Stimulated activated CD4-positive, alpha-beta T cell treated with anti-CD3 and anti-CD28 coated beads, TNF-alpha, amount 100 ng/mL, for 1 hour (primary cell): Measurements from ENCODE around the gene SCO2.

Source experiments
- DNase-seq, 3 donors: peaks; one replicate each; pipeline ENCODE4 v3.0.0-alpha.2; 2020; ENCODE audit warnings: low read depth in 3 of 3, low spot score in 1 of 3

Gene SCO2

DNA sequence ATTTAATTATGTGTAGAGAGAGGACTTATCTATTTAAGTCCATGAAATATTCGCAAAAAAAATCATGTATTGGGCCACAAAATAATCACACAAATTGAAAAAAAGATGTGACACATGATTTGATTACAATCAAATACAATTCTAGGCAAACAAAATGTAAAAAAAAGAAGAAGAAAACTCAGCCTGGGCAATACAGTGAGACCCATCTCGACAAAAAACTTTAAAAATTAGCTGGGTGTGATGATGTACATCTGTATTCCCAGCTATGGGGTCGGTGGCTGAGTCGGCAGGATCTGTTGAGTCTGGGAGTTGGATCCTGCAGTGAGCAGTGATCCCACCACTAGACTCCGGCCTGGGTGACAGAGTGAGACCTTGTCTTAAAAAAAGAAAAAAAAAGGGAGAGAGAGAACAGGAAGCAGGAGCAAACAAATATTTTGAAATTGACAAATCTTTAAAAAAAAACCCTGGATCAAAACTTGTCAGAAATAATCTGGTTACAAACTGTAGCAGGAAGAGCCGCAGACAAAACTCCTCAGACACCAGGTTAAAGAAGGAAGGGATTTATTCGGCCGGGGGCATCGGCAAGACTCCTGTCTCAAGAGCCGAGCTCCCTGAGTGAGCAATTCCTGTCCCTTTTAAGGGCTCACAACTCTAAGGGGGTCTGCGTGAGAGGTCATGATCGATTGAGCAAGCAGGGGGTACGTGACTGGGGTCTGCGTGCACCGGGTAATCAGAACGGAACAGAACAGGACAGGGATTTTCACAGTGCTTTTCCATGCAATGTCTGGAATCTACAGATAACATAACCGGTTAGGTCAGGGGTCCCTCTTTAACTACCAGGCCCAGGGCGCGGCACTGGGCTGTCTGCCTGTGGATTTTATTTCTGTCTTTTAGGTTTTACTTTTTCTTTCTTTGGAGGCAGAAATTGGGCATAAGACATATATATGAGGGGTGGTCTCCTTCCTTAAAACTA is 7.7 kb upstream of the SCO2 start:
- DNase-seq, result no peak

DNA sequence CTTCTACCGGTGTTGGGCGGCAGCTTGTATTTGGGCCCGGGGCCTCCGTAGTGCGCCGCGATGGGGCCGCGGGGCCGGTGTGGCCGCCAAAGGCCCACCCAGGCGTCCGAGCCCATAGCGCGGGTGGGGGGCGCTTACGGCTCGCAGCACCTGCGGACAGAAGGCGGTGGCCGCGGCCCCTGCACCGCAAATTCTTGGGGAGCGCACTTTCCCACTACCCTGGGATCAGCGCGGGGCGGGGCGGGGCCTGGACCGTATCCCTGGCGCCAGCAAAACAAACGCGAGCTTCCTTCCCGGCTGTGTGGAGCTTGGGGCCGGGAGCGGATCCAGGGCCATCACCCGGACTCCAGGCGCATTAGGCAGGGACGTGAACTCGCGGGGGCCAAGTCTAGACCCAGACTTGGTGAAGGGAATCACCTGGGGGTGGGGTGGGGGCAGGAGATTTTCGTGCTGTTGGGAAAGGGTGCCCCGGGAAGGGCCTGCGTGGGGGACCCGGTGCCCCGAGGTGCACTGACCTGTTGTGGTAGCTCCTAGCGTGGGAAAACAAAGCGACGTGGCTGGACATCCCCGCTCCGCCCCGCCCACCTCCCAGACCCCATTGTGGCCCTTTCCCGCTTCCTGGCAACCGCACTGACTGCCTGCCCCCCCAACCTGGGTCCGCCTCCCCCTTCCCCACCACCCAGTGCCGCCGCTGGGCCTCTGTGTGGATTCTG is 6.7 kb upstream of the SCO2 start:
- DNase-seq, result no peak

DNA sequence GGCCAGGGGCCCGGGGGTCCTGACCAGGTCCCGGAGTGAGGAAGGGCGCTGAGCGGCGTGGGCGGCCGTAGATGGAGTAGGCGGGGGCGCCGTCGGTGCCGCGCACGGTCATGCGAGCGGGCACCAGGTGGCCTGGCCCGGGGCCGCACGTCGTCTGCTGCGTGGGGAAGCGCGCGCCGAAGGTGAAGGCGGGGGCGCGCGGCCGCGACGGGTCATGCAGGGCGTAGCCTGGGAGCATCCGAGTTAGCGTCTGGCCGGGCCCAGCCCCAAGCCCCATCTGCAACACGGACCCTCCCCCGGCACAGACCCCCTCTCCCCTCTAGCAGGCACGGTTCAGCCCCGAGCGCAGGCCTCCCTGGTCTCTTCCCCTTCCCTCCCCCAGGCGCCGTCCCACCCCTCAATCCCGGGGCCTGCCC is 6.2 kb upstream of the SCO2 start:
- peak in 1 of 3 donors; percentile 51 for DNase-seq

DNA sequence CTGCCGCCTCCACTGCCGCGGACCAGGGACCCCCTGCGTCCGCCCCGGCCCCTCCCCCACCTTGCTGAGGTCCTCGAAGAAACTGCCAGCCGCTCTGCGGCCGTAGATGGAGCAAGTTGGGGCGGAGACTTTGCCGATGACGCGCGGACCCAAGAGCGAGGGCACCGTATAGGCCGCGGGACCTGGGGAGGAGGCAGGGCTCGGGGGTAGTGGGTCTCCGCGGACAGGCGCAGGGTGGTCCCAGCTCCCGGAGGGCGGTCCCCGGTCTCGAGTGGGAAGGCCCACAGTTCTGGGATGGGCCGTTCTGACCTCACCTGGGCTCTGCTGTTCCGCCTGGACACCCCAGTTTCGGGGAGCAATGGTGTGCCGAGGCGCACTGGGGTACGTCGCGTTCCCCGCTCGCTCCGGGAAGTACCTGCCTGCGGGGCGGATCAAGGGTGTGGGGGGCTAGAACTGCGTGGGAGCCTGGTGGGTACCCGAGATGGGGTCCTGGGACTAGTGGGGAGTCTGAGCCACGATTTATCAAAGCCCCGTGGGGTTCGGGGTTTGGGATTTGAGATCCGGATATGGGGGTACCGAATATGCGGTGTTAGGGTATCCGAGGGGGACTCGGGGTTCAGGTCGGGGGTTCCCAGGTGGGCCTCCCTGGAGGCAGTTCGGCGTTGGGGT is 5.6 kb upstream of the SCO2 start:
- DNase-seq, result peak; percentile 53 to 69 (median 54)

DNA sequence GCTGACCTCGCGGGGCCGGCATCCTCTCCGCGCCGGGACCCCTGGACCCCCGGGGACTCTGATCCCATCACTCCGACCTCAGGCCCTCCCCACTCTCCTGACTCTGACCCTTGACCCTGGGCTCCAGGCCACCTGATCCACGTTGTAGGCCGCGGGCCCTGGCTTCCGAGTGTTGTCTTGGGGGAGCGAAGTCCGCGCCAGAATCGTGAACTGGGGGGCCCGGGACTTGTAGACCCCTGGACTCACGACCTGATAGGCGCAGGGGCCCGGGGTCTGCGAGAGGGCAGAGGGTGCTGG is 5.1 kb upstream of the SCO2 start:
- DNase-seq, result no peak

DNA sequence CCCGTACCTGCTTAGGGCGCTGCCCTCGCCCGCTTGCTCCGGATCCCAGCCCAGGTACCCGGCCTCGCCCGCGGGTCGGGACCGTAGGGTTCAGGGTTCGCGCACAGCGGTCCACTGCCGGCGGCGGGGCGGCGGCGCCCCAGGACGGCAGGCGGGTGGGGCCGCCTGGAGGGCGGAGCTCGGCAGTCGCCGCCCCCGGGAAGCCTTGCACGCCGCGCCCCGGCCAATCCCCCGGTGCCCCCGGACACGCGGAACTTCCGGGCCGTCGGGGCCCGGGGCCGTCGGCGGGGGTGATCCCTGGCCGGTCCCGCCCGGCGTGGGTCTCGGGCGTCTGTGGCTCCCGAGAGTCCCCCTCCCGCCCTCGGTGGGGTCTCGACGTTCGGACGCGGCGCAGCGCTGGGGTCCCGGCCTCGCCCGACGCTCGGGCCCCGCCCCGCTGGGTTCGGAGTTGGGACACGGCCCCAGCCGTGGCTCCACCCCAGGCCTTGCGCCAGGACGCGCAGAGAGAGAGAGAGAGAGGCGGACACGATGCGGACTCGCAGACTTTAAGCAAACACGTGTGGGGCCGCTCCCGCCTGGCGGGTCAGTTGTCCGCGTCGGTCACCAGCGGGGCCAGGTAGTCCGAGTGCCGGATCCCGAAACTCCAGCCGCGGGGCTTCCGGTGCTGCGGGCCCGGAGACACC is 4.6 kb upstream of the SCO2 start, which contains the start of gene TYMP:
Gene TYMP, minus strand, starts transcription at position 116 of the 683 bp plus-strand sequence. CDS start 303 bp downstream, outside the sequence.
- peak in 1 of 3 donors; percentile 61 for DNase-seq

DNA sequence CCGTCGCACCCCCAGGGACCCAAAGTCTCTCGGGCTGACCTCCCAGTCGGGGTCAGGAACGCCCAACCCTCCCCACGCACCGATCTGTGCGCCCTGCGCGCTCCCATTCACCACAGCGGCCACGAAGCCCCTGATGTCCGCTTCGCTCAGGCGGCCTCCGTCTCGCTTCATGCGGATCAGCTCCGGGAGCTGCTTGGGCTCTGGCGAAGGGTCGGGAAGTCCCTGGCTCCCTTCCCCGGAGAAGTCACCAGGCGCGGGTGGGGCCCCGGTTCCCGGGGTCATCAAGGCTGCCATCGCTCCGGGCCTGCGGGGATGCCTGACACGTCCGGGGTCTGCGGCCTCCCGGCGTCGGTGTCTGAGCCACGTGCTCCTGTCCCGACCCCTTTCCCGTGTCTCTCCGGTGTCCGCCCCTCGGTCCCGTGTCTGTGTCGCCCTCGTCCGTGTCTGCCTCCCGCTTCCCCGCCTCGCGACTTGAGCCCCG is 4.1 kb upstream of the SCO2 start:
- DNase-seq, result no peak

DNA sequence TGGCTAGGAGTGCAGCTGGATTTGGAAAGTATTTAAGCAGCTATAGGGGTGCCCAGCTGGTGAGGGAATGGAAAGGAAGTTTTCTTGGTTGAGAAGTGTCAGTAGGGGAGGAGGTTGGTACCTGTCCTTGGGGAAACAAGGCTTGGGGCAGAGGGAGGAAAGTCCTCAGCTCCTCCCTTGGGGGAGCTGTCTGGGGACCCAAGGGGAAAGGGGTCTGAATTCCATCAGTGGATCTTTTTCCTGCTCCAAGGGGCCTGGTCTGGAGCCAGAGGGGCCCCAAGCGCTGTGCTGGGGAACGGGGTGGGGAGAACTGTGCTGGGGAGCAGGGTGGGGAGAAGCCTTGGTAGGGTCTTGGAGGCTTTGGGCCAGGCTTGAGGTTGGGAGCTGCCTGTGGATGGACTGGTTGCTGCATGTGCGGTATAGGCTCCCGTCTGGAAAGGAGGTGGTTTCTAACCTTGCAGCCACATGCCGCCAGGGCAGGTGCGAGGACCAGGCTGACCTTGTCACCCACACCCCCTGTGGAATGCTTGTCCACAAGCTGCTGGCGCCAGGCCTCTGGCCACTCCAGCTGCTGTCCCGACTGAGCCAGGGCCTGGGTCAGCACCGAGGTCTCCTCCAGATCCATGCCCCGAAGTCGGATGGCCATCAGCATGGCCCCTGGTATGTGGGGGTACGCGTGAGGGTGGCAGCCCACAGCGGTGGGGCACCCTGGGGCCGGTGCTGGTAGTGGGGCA is 3.5 kb upstream of the SCO2 start:
- no peak for DNase-seq

DNA sequence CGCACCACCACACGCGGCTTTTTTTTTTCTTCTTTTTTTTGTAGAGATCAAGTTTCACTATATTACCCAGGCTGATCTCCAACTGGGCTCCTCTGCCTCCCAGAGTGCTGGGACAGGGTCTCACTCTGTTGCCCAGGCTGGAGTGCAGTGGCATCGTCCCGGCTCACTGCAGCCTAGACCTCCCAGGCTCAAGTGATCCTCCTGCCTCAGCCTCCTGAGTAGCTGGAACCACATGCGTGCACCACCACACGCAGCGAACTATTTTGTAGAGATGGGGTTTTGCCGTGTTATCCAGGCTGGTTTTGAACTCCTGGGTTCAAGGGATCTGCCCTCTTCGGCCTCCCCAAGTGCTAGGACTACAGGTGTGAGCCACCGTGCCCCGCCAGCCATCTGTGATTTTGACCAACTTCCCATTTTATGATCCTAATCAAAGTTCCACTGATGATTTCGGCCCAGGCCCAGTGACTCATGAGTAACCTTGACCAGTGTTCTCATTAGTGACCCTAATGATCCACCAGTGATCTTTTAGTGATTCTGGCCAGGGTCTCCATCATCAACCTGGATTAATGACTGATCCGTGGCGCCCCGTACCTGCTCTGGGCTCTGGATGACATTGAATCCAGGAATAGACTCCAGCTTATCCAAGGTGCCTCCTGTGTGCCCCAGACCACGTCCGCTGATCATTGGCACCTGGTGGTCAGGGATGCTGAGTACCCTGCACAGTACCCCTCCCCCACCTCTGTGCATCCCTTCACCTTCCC is 2.7 kb upstream of the SCO2 start:
- no peak for DNase-seq

DNA sequence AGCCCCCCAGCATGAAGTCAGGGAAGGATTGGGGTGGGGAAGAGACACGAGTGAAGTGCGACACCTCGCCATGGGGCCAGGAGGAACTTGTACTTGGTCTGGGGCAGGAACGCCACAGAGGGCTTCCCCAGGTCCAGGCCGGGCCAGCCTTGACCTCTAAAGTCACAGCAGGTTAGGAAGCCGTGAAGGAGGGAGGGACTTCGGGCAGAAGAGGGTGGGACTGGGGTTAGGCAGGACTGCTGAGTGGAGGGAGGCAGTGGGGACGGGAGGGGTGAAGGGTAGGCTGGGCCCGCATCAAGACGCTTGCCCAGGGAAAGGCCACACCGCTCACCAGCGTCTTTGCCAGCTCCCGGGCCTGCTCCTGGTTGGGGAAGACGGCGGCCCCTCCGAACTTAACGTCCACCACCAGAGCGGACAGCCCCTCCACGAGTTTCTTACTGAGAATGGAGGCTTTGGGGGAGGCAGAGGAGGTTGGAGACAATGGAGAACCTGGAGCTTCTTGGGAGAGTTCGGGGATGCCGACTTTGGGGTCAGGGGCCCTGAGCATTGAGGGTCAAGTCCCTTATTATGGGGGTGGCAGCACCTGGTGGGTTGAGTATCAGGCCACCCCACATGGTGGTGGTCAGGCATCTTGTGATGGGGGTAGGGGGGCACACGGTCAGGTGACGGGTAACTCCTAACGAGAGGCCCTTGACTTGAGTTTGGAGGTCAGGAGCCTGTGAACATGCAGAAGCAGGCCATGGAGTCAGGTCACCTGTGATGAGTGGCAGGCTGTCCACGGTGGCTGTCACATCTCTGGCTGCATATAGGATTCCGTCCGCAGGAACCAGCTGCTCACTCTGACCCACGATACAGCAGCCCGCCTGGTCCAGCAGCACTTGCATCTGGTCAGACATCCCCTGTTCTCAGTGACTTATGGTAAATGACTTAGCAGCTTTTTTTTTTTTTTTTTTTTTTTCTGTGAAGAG is 1.7 kb upstream of the SCO2 start:
- DNase-seq, result no peak

DNA sequence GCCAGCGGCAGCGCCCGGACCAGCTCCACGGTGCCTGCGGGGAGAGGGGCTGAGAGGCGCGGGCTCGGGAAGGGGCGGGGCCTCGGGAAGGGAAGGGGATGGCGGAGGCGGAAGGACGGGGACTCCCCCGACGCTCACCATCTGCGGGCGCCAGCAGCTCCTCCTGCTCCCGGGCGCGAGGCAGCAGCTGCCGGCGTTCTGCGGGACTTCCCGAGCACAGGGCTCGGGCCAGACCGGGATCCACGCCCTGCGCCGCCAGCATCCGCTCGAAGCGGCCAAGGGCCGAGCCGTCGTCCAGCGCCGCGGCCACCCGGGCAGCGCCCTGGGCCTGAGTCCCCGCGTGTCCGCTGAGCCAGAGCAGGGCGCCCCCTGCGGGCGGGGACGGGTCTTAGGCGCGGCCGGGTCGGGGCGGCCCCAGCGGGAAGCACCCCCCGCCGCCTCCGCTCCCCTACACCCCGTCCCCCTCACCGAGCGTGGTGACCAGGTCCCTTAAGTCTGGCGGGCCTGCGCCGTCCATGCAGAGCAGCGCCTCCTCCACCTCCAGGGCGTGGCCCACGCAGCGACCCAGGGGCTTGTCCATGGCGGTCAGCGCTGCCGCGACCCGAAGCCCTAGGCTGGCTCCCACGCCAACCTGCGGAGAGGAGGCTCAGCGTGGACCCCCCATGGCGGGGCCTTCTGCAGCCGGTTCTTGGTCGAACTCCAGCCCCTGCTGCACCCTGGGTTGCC is 873 bp upstream of the SCO2 start:
- peak; percentile 63 to 76 (median 75) for DNase-seq

DNA sequence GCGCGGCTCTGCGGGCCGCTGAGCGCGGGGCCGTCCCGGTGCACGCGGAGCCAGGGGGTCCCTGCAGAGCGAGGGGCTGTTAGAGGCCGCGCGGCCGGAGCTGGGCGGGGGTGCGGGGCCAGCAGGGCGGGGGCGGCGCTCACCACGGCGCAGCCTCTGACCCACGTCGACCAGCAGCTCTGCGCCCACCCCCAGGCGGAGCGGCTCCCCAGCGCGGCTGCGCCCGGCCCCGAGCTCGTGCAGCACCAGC is 385 bp upstream of the SCO2 start:
- DNase-seq, result no peak

DNA sequence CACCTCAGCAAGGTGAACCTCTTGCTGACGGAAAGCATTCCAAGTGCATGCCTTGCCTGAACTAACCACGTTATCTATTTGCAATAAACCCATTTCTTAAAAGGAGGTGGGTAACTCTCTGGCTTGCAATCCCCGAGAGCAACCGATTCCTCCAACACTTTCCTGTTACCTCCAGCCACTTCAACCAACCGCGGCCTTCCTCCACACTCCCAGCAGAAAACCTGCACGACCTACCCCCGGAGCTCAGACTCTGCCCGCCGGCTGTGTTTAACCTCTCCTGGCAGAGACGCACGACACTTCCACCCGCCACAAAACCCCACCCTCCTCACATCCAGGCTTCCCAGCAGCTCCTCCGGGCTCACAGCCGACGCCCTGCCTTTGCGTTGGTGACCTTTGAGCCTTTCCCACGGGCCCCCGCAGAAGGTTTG is 708 bp downstream of the SCO2 start:
- no peak for DNase-seq

DNA sequence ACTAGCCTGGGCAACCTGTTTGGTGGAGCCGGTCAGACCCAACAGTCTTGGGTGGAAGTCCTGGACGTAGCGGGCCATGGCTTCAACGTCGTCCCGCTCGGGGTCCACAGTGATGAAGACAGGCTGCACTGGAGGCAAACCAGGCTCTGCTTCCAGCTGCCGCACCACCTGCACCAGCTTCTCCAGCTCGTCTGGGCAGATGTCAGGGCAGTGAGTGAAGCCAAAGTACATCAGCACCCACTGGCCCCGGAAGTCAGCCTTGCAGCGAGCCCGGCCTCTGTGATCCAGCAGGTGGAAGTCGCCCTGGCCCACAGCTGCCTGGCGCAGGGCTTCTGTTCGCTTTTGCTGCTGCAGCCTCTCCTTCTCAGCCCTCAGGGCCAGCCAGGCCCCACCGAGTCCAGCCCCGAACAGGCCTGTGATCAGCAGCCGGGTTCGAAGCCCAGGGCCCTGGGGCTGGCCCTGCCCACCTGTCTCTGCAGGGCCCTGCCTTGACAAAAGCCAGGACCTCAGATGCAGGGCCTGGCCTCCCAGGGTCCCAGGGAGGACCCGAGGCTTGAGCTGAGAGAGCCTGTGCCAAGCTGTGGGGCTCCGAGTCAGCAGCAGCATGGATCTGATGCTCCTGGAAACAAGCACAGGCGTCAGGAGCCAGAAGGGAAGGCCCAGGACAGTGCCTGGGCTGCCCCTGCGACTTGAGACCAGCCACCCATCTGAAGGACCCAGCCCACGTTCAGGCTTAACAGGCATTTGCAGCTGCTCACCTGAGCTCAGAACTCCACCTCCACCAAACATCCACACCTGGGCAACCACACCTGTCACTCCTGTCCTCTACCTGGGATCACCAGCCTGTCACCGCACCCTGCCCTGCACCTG is 1.4 kb downstream of the SCO2 start:
- DNase-seq, result no peak

DNA sequence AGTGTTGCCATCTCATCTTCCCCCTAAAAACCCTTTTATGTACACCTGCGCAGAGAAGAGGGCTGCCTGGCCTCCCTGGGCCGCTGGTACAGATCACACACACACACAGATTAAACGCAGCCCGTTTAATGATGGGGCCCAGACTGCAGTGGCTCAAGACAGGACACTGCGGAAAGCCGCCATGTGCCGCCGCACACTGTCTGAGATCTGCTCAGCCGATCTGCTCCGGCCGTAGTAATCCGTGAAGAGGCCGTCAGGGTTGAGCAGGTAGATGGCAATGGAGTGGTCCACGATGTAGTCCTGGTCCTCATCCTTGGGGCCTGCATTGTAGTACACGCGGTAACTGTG is 2.0 kb downstream of the SCO2 start:
- no peak for DNase-seq

DNA sequence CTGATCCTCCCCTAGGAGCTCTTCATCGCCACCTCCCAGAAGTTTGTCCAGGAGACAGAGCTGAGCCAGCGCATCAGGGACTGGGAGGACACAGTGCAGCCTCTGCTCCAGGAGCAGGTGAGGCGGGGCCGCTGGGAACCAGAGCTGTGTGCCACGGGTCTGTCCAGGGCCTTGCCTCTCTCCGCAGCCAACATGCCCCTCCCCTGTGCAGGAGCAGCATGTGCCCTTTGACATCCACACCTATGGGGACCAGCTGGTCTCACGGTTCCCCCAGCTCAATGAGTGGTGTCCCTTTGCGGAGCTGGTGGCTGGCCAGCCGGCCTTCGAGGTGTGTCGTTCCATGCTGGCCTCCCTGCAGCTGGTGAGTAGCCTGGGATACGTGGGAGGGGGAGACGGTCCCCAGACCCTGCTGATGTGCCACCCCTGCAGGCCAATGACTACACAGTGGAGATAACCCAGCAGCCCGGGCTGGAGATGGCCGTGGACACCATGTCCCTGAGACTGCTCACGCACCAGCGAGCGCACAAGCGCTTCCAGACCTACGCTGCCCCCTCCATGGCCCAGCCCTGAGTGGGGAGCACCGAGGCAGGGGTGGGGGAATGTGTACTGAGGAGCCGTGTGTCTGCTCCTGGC is 2.5 kb downstream of the SCO2 start:
- DNase-seq, result no peak
